GM18873 (cell line): ENCODE data around the gene NFKBIA.
"Not testable (repeated sequence)": the region's sequence is repeated elsewhere in the genome, so short reads cannot be mapped to it uniquely, and the experiment has no call there.

Experiments used
- ATAC-seq: cut with Tn5 transposase; IDR thresholded peaks from one replicate; pipeline ENCODE4 v1.9.1; 2021; ENCODE audit warnings: mild to moderate bottlenecking, moderate library complexity, moderate number of reproducible peaks; ENCODE audit not compliant: unreplicated experiment, low FRiP score

Gene NFKBIA, protein sequence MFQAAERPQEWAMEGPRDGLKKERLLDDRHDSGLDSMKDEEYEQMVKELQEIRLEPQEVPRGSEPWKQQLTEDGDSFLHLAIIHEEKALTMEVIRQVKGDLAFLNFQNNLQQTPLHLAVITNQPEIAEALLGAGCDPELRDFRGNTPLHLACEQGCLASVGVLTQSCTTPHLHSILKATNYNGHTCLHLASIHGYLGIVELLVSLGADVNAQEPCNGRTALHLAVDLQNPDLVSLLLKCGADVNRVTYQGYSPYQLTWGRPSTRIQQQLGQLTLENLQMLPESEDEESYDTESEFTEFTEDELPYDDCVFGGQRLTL

DNA sequence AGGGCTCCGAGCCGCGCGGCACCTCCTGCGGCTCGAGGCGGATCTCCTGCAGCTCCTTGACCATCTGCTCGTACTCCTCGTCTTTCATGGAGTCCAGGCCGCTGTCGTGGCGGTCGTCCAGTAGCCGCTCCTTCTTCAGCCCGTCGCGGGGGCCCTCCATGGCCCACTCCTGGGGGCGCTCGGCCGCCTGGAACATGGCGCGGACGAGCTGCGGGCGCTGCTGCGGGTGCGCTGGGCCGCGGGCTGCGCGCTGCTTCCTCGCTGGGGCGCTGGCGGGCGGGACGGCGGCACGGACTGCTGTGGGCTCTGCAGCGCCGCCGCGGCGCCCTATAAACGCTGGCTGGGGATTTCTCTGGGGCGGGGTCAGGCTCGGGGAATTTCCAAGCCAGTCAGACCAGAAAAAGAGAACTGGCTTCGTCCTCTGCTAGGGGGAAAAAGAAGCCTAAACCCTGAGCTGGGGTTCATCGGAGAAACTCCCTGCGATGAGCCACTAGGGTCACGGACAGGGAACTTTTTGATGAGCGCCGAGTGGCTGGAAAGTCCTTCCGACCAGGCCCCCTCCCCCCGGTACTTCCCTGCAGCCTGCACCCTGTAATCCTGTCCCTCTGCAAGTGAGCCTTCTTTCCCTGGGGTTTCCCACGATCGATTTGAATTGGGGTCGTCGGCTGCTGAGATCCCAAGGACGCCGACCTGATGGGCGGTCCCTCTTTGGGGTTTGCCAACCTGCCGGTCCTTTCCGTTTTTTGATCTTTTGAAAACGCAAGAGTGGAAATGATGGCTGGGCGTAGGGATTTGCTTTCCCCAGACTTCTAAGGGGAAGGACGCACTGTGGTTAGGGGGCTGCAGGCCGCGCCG lies at the start of gene NFKBIA:
Gene NFKBIA, minus strand, starts transcription at position 301 of the 855 bp plus-strand sequence. Its CDS starts 105 bp downstream, at position 196.
- ATAC-seq = peak; percentile 56

DNA sequence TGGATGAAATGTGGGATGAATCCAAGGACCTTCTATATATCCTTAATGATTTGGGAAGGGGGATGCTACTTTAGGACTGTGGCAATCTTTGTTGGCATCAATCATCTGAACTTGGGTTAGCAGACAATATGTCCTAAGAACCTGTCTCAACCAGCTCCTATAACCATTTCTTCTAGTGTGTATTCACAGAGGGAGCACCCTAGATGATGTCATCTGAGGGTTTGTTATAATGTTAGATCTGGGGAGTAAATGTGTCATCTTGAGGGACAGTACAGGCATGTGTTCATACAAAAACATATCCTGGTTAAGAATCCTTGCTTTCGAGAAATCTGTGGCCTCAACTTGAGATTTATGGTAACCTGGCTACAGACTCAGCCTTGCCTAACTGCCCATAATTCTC lies 41.9 kb upstream of the NFKBIA start:
- no peak for ATAC-seq

DNA sequence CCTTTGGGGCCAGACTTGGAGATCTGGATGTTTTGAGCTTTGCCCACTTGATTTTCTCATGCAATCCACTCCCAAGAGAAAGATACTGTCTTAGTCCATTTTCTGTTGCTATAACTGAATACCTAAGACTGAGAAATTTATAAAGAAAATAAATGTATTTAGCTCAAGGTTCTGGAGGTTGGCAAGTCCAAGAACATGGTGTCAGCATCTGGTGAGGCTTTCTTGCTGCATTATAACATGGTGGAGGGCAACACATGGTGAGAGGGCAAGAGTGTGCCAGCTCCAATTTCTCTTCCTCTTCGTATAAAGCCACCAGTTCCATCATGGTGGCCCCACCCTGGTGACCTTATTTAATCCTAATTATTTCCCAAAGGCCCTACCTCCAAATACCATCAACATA lies 39.6 kb upstream of the NFKBIA start:
- ATAC-seq = no peak

DNA sequence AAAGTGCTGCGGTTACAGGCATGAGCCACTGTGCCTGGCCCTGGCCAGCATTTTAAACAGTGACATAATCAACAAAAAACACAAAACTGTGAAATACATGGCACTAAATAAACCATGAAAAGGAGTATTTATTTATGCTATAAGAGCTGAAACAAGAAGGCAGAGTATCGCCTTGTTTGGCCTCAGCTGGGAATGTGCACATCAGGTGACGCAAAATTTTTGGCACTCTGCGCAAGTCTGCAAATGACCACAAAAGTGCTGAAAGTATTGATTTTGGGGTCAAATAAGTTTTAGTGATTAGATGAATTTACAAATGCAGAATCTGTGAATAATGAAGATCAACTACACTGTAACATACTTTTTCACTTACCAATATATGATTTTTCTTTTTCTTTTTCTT lies 36.6 kb upstream of the NFKBIA start:
- ATAC-seq = no peak

DNA sequence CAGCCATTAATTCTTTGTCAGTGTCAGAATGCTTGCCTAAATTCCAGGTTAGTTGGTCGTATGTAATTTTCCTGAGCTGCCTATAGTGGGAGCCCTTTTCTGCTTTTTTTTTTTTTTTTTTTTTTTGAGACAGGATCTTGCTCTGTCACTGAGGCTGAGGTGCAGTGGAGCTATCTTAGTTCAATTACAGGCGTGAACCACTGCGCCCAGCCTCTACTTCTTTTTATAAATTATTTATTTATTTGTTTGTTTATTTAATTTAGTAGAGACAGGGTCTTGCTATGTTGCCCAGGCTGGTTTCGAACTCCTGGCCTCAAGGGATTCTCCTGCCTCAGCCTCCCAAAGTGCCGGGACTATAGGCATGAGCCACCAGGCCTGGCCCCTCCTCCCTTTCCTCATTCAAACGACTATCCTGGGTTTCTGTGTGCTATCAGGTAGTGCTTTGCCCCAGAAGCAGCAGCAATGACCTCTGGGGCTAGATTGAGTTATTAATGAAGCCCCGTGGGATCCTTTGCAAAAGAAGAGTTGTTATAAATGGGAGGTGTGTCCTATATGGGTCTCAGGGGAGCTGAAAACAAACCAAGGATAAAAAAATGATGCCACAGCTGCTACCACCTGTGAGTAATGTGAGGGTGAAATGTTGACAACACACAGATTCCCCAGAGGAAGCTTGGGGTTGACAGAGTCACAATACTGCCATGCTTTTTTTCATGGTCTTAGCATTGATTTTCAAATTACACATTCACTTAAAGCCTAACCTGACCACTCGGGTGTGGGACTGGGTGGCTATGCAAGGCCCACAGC lies 34.6 kb upstream of the NFKBIA start:
- ATAC-seq = no peak

DNA sequence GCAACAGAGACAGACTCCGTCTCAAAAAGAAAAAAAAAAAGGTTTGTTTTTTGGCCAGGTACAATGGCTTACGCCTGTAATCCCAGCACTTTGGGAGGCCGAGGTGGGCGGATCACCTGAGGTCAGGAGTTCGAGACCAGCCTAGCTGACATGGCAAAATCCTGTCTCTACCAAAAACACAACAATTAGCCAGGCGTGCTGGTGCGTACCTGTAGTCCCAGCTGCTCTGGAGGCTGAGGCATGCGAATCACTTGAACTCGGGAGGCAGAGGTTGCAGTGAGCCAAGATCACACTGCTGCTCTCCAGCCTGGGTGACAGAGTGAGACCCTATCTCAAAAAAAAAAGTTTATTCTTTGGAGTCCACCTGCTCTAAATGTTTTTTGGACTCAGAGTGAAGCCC lies 33.9 kb upstream of the NFKBIA start:
- not testable (repeated sequence) for ATAC-seq

DNA sequence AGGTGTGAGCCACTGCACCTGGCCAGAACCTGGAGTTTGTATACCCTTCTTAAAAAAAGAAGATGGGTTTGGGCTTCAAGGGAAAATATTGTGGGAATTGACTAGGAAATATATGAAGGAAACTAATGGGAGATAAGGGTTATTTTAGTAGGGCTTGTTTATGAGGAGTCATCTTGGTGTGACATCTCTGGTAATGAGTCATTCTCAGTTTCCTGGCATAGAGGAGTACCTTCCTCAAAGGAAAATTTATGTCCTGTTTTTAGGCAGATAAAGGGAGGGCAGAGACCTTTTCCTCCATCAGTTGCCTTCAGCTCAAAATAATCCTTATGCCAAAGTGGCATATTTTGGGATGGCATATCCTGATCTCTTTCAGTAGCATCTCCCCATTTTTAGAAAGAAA lies 30.6 kb upstream of the NFKBIA start:
- ATAC-seq = no peak

DNA sequence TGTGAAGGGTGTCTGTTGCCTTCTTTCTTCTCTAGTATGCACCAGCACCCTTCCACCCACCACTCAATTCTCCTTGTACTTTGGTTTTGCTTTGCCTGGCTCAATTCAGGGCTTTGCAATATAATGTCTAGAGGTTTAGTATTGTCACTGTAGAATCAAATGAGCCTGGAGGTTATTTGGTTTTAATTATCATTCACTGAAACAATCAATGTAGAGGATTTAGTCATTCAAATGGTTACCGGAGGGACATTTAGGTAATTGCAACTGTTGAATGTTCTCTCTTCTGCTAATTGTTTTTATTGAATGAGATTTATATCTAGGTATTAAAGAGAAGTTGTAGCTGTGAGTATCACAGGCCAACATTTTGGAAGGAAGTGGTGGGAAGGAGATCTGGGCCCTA lies 29.3 kb upstream of the NFKBIA start:
- ATAC-seq = no peak

DNA sequence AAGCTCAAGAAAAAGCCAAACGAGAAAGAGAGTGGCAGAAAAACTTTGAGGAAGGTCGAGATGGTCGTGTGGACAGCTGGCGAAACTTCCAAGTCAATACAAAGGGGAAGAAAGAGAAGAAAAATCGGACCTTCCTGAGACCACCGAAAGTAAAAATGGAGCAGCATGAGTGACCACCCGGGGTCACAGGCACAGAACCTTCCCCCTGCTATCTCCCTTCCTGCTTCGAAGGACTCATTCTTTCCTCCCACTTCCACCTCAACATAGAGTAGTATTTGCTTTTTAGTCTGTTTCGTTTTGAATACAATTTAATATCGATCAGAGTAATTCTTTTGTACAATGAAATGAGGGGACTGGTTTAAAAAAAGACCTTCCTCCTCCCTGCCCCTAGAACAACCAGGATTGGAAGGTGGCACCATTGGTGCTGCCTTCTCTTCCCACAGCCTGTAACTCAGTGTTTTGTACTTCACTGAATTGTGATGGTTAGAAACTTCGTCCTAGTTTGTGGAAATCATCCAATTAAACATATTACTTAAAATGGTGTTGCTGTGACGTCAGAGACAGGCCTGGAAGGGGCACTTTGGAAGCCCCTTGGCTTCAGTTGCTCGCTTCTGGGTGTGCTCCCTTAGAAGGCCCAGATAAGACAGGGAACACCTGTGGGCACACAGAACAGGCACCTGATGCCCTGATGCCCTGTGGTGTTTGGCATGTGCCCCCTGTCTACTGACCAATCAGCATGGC lies 26.1 kb upstream of the NFKBIA start:
- ATAC-seq = no peak

DNA sequence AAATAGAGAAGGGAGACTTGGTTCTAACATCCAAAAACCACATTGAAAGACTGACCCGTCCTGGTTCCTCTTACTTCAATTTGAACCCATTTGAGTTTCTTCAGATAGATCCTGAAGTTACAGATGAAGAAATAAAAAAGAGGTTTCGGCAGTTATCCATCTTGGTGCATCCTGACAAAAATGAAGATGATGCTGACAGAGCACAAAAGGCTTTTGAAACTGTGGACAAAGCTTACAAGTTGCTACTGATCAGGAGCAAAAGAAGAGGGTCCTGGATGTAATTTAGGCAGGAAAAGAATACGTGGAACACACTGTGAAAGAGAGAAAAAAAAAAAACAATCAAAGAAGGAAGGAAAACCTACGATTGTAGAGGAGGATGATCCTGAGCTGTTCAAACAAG lies 25.4 kb upstream of the NFKBIA start:
- no peak for ATAC-seq

DNA sequence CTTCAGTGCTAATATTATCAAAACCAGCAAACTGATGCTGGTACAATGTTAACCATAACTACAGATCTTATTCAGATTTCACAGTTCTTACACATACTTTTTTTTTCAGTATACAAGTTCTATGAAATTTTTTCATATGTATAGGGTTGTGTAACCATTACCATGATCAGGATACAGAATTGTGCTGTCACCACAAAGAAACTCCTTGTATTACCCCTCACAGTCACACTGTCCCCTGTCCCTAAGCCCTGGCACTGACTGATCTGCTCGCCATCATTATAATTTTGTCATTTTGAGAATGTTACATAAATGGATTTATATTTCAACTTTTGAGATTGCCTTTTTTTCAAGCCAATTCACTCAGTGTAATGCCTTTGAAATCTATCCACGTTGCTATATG lies 21.3 kb upstream of the NFKBIA start:
- no peak for ATAC-seq

DNA sequence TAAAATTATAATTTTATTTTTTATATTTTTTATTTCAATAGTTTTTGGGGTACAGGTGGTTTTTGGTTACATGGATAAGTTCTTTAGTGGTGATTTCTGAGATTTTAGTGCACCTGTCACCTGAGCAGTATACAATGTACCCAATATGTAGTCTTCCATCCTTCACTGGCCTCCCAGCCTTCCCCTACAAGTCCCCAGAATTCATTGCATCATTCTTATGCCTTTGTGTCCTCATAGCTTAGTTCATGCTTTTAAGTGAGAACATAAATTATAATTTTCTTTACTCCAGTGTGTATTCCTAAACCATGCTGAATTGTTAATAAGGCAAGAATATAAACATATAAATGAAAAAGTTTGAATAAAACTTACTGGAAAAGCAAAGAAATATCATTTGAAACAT lies 19.1 kb upstream of the NFKBIA start:
- ATAC-seq = no peak

DNA sequence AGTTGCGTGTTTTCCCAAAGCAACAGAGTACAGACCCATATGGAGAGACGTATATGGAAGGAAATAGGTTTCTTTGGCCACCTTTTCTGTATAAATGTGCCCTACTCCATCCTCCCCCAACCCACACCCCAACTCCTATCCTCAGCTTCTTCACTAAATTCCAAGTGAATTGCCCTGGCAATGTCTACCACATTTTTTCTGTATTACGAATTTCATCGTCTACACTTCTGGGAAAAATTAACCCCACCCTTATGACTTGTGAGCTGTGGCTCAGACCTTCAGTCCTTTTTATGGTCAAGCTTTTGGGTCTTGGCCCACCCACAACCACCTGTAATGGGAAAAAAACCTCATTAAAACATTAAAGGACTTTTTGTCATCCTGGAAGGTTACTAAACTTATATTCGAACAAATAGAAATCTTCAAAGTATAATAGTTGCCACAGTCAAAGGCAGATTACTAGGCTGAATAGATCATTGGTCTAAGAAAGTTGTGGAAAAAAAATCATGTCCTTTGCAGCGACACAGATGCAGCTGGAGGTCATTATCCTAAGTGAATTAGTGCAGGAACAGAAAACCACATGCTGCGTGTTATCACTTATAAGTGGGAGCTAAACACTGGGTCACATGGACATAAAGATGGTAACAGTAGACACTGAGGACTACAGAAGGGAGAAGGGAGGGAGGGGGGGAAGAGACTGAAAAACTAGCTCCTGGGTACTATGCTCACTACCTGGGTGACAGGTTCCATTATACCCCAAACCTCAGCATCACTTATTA lies 15.7 kb upstream of the NFKBIA start:
- ATAC-seq = no peak

DNA sequence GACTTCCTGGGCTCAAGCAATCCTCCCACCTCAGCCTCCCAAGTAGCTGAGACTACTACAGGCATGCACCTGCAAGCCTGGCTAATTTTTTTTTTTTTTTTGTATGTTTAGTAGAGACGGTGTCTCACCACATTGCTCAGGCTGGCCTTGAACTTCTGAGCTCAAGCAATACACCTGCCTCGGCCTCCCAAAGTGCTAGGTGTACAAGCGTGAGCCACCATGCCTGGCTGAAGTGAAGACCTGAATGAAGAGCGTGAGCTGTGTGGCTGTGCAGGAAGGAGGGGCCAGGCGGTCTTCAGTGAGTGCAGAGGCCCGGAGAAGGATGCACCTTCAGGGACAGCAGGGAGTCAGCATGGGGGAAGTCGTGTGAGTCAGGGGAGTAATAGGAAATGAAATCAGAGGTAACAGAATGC lies 14.9 kb upstream of the NFKBIA start:
- ATAC-seq = no peak

DNA sequence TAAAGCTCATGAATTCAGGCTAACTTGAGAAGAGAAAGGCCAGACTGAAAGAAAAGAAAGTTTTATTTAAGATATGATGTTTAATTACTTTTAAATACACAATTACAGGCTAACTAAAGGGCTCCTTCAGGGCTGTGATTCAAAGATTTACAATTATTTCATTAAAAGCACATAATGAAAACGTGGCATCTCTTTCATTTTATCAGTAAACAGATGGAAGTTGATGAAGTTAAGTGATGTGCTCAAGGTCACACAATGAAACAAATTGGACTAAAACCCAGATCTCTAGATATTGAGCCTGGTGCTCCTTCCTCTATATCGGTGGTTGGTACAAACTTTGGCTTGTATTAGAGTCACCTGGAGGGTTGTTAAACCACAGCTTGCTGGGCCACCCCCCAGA lies 13.5 kb upstream of the NFKBIA start:
- ATAC-seq = no peak

DNA sequence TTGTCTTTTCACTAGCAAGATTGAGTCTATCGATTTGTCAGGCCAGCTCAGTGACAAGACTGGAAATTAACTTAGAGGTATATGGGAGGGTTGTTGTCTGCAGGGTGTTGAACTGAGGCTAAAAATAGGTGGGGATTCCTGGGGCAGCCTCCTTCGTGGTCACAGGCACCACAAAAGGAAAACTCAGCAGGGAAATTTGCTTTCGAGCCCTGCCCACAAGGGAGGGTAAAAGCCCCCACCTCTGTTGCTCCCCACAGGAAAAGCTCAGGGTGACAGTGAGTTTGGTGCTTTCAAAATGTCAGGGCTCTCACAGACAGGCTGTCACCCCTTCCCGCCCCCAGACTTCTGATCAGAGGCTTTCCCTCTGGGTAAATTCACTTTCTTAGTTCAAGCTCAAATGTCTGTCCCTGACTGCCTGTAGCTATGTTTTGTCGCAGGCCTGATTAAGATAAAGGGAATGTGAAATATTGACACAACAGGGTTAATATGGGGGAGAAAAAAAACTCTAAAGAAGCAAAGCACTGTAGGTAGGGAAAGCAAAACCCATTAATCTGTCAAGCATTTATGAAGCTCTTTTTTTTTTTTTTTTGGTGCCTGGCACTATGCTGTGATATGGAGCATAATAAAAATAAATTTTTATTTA lies 11.7 kb upstream of the NFKBIA start:
- peak; percentile 45 for ATAC-seq

DNA sequence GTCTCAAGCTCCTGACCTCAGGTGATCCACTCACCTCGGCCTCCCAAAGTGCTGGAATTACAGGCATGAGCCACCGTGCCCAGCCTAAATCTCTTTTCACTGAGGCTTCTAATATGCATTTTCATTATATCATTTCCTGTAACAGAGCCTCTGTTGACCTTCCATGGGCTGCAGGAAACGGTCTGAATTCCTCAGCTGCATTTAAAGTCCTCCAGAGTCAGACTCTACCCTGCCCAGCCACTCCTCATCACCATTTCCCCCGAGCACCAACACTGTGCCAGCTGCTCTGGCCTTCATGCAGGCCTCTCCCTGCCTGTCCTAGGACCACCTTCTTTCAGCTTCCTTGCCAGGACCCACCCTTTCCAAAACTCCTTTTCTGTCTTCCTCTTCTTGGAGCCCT lies 9.8 kb upstream of the NFKBIA start:
- ATAC-seq = no peak

DNA sequence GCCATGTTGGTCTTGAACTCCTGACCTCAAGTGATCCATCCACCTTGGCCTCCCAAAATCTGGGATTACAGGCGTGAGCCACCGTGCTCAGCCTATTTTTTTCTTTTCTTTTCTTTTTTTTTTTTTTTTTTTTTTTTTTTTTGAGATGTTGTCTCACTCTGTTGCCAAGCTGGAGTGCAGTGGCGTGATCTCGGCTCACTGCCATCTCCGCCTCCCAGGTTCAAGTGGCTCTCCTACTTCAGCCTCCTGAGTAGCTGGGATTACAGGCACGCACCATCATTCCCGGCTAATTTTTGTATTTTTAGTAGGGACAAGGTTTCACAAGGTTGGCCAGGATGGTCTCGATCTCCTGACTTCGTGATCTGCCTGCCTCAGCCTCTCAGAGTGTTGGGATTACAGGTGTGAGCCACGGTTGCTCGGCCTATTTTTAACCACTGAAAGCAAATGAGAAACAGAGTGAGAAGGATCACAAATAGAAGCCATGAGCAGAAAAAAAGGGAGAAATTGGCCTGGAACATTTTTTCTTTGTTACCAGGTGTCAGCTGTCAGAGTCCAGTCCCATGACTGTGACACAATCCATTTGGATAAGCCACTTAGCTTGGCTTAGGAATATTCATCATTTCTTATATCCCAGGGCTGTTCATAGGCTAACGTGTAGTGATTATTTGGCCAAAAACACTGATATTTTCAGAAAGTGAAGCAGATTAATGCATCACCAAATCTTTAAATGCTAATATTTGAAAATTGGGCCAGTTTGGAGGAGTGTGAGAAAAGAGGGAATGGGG lies 7.9 kb upstream of the NFKBIA start:
- ATAC-seq = no peak
